ENCODE data around the gene RBM20. TPM values are rescaled to one million over a fixed set of nuclear protein-coding genes. Genes with fewer than 3 reads are reported as not detected.

RBM20 gene
- total RNA-seq, 1 donor from 2014 or later: 18.4 TPM

DNA sequence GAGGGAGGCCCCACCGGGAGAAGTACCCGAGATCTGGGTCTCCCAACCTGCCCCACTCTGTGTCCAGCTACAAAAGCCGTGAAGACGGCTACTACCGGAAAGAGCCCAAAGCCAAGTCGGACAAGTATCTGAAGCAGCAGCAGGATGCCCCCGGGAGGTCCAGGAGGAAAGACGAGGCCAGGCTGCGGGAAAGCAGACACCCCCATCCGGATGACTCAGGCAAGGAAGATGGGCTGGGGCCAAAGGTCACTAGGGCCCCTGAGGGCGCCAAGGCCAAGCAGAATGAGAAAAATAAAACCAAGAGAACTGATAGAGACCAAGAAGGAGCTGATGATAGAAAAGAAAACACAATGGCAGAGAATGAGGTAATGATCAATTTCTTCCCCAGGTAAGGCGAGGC, 168.4 kb downstream of the RBM20 start:
- DNase-seq: no peak

DNA sequence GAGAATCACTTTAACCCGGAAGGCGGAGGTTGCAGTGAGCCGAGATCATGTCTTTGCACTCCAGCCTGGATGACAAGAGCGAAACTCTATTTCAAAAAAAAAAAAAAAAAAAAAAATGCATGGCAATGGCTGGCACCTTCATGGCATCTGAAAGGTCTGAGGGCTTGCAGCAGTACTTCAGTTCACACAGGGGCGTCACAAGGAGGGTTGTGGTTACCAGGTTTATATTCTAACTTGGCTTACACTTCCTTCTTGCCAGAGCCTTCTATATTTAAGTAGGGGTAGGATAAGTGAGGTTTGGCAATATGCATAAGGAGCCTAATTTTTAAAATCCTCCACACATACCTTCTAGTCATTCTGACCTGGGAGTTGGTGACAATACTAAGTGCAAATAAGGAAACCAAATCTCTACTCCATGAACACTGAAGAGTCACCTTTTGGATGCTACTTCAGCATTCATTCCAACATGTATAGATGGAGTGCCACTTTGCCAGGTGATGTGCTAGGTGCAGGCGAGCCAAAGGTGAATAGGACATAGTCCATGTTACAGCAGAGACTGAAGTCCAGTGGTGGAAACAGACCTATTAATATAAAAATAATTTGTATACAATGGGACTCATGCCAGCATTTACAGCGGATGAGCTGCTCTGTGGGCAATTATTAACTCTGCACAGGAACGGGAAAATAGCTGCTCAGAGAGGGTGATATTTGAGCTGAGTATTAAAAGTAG, 169.8 kb downstream of the RBM20 start:
- DNase-seq: no peak

DNA sequence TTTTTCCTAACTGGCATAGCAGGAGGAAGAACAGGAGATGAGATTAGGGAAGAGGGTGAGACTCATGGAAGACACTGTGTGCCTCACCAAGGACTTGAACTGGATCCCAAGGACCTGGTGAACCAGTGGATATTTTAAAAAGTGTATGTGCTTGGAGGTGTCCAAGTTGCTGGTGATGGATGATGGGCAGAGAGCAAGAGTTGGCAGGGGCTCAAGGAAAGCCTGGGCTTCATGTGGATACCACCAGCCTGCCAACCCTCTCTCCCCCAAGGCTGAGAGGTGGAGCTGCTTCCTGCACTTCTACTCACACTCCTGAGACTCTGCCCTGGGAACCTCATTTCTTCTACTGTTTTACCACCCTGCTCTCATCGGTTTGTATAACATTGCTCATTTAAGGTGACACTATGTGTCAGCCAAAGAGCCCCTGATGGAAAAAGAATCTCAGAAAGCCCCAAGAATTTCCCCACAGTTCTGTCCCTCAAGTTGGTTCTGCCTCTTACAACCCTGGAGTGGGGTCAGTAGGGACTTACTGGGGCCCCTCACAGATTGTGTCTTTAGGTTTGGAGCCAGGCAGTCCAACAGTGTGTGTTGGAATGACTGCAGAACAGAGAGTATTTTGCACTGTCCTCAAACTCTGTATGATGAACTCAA, 171.3 kb downstream of the RBM20 start:
- no peak for DNase-seq

GRCh38 chr10:110817614-110818013, 173.5 kb downstream of the RBM20 start:
- no peak for DNase-seq

- peak; percentile 89 for DNase-seq
Observed at GRCh38 chr10:110818311-110819256, 174.4 kb downstream of the RBM20 start.

DNA sequence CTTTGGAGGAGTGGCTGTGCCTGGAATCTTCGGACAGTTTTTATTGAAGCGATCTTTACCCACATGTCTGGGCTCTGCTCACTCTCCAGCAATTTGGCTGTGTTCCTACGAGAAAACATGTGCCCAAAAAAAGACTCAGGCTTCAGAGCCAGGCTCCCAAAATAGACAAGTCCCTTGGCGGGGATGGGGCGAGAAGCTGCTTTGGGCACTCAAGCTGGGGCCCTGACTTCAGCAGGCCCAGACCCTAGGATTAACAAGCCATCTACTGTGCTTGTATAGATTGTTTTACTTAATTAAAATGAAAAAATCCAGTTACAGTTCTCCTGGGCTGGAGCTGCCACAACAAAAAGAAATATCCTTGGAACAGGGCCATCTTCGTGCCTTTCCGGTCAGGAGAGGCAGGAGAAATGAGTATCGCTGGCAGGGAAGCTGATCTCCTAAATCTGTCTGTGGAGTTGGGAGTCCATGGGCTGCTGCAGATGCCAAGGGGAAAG, 176.2 kb downstream of the RBM20 start:
- peak; percentile 96 for DNase-seq

- peak; percentile 83 for DNase-seq
Observed at GRCh38 chr10:110821508-110821907, 177.4 kb downstream of the RBM20 start.

- DNase-seq: peak; percentile 86
Observed at GRCh38 chr10:110822035-110822711, 178.0 kb downstream of the RBM20 start.

DNA sequence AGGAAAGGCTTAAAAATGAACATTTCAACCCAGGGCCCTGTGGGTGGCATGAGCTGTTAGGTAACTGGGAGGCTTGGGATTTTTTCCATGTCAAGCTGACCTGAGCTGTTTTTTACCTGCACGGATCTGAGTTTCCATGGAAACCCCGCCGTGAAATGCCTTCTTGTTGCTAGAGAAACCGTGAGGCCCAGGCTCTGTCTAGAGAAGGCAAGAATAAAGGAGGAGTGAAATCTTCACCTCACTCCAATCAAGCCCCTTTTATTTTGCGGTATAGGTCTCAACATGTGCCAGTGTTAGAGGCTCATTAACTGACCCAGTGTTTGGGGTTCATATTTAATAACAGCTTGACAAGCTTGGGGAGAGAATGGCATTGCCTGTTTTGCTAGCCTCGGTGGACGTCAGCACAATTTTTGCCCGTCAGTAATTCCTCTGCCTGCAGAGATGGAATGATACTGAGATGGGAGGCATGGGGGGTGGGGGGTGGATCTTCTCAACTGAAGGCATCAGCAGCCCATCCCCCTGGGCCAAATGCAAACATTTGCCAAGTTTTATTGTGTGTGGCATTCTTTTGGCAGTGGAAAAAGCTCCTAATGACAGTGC, 178.7 kb downstream of the RBM20 start:
- DNase-seq: peak; percentile 78

- DNase-seq: no peak
Observed at GRCh38 chr10:110824152-110824441, 180.0 kb downstream of the RBM20 start.

DNA sequence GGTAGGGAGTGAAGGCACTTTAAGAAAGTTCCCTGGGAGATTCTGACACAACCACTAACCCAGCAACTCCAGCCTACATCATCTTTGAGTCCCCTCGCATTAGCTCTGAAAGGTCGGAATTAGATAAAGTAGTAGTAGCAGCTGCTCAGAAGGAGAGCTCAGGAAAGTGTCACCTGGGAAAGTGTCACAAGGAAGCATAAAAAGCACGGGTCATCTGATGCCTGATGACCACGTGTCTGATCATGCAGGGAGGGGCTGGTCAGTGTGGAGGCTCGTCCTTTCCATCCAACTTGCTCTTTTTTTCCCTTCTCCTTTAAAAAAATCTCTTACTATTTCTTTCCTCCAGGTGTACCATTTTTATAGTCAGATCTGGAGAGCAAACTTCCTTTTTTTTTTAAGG, 180.5 kb downstream of the RBM20 start:
- DNase-seq: no peak

GRCh38 chr10:110825508-110825907, 181.4 kb downstream of the RBM20 start:
- no peak for DNase-seq

DNA sequence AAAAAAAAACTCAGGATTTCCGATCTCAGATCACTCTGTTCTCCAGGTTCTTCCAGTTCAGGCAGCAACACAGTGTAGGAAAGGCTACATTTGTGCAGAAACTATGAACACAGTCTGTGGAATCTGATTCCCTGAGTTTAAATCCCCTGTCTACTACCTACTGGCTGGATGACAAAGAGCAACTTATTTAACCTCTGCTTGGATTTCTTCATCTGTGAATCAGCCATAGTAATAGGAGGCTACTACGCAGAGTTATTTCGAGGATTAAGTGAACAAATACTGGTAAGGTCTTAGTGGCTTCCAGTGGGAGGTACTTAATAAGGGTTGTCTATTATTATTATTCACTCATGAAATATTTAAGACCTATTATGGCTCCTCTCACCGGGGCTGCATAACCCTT, 183.3 kb downstream of the RBM20 start:
- peak; percentile 58 for DNase-seq

DNA sequence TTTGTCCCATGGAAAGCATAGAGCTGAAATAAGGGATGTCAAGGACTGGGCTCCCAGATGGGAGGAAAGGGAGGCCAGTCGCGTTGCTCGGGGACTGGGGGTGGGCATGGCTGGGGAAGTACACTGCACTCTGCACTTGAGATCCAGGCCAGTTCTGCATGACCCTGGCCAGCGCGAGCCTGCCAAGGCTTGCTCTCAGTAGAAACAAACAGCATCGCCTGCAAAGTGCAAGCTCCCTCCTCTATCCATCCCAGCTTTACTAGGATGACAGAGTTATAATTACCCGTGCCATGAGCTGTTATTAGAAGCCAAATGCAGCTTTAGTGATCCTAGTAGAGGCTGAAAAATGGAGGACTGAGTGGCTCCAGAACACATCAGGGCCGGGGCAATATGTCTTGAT, 183.7 kb downstream of the RBM20 start:
- peak; percentile 44 for DNase-seq

- DNase-seq: no peak
Observed at GRCh38 chr10:110828525-110828924, 184.4 kb downstream of the RBM20 start.

- DNase-seq: no peak
Observed at GRCh38 chr10:110829721-110830410, 185.7 kb downstream of the RBM20 start.

GRCh38 chr10:110833234-110833940, 189.3 kb downstream of the RBM20 start:
- peak; percentile 49 for DNase-seq

- peak; percentile 64 for DNase-seq
Observed at GRCh38 chr10:110833941-110834628, 189.9 kb downstream of the RBM20 start.

GRCh38 chr10:110834629-110835301, 190.6 kb downstream of the RBM20 start:
- peak; percentile 88 for DNase-seq
